Muscle of leg (tissue), 11 donors: Measurements from ENCODE around the gene SPTBN4. TPM values are rescaled to one million over a fixed set of nuclear protein-coding genes. Genes with fewer than 3 reads are reported as not detected.
"Not testable (repeated sequence)": the region's sequence is repeated elsewhere in the genome, so short reads cannot be mapped to it uniquely, and the experiment has no call there.

ENCODE experiments used
- DNase-seq: peaks from one replicate; pipeline ENCODE4 v3.0.0; 2013
- H3K27ac ChIP-seq: one replicate; pipeline ENCODE4 v1.5.1; 2013; ENCODE audit warnings: mild to moderate bottlenecking, low read length, control low read depth
- H3K27me3 ChIP-seq: one replicate; pipeline ENCODE4 v1.6.1; 2013; ENCODE audit warnings: low read length; ENCODE audit not compliant: control insufficient read depth, insufficient read depth
- H3K36me3 ChIP-seq: one replicate; pipeline ENCODE4 v1.6.1; 2013; ENCODE audit warnings: low read length; ENCODE audit not compliant: control insufficient read depth, insufficient read depth
- H3K4me1 ChIP-seq: one replicate; pipeline ENCODE4 v1.6.1; 2013; ENCODE audit warnings: low read length; ENCODE audit not compliant: control insufficient read depth, insufficient read depth
- H3K4me3 ChIP-seq: one replicate; pipeline ENCODE4 v1.5.1; 2013; ENCODE audit warnings: low read length, control low read depth
- H3K9me3 ChIP-seq: replicated peaks from 2 replicates; pipeline ENCODE4 v1.6.1; 2013; ENCODE audit warnings: low read depth, low read length; ENCODE audit not compliant: control insufficient read depth
- WGBS: methylation state at CpG from one replicate; pipeline ENCODE4 v1.1.5; 2013; ENCODE audit warnings: missing lambda C conversion rate; ENCODE audit not compliant: insufficient coverage; 5-methylcytosine and 5-hydroxymethylcytosine counted together
- polyA plus RNA-seq, 8 donors: library from polyadenylated mRNA; unstranded; fragments of 120-200 nt; gene quantifications; one replicate each; pipeline versions ENCODE4 v1.2.1 to v1.2.3, GENCODE V29; 2013; ENCODE audit warnings: inconsistent platforms in 1 of 8, low replicate concordance in 1 of 8; ENCODE audit not compliant: insufficient read length in 8 of 8, insufficient read depth in 1 of 8
- total RNA-seq: library from RNA; stranded (reverse); fragments of 120-200 nt; gene quantifications from one replicate; pipeline ENCODE4 v1.2.4, GENCODE V29; 2013

The SPTBN4 gene
- total and polyA plus RNA-seq, 9 donors, result 0.23 to 0.73 (median 0.43) TPM

GRCh38 chr19:40450664-40451063, 16.1 kb upstream of the SPTBN4 start:
- Histone ChIP-seq H3K27ac (no peak overlapping the region), H3K9me3 (no peaks in the 10 kb centered on the region), H3K36me3 (peaks cover 31% of the 10 kb centered on the region), H3K4me1 (no peaks in the 10 kb centered on the region), H3K4me3 (no peak overlapping the region), H3K27me3 (no peaks in the 10 kb centered on the region)
- no peak for DNase-seq
- 100% methylated on average over 2 of the region's 4 CpGs for WGBS

GRCh38 chr19:40452016-40452415, 14.8 kb upstream of the SPTBN4 start:
- Histone ChIP-seq H3K27ac (no peak overlapping the region), H3K9me3 (no peaks in the 10 kb centered on the region), H3K27me3 (no peaks in the 10 kb centered on the region), H3K4me3 (no peak overlapping the region), H3K36me3 (peaks cover 31% of the 10 kb centered on the region), H3K4me1 (no peaks in the 10 kb centered on the region)
- no peak for DNase-seq
- WGBS, result 57% methylated on average over 5 of the region's 5 CpGs

- peaks cover 29% of the 10 kb centered on the region for H3K36me3 ChIP-seq
- no peak for DNase-seq
- H3K9me3 ChIP-seq, result no peaks in the 10 kb centered on the region
- H3K4me1 ChIP-seq, result no peaks in the 10 kb centered on the region
- WGBS, result 82% methylated on average over 4 of the region's 5 CpGs
- no peak overlapping the region for H3K27ac ChIP-seq
- no peaks in the 10 kb centered on the region for H3K27me3 ChIP-seq
- H3K4me3 ChIP-seq, result no peak overlapping the region
These were observed 13.6 kb upstream of the SPTBN4 start for GRCh38 chr19:40453151-40453735.

- 80% methylated on average over 1 of the region's 6 CpGs for WGBS
These were observed 12.9 kb upstream of the SPTBN4 start for GRCh38 chr19:40453943-40454342.

GRCh38 chr19:40457048-40457447, 9.8 kb upstream of the SPTBN4 start:
- Histone ChIP-seq H3K36me3 (peaks cover 16% of the 10 kb centered on the region), H3K27ac (no peak overlapping the region), H3K4me3 (no peak overlapping the region), H3K27me3 (no peaks in the 10 kb centered on the region), H3K9me3 (no peaks in the 10 kb centered on the region), H3K4me1 (no peaks in the 10 kb centered on the region)
- WGBS, result 68% methylated on average over 2 of the region's 5 CpGs
- DNase-seq, result no peak

More at GRCh38 chr19:40453943-40454342, 12.9 kb upstream of the SPTBN4 start:
- peaks cover 23% of the 10 kb centered on the region for H3K36me3 ChIP-seq
- not testable (repeated sequence) for H3K27me3 ChIP-seq, H3K27ac ChIP-seq, H3K4me3 ChIP-seq, DNase-seq, H3K9me3 ChIP-seq, H3K4me1 ChIP-seq

- H3K36me3 ChIP-seq, result peaks cover 14% of the 10 kb centered on the region
- no peaks in the 10 kb centered on the region for H3K27me3 ChIP-seq
- no peak overlapping the region for H3K4me3 ChIP-seq
- DNase-seq, result no peak
- no peak overlapping the region for H3K27ac ChIP-seq
- H3K9me3 ChIP-seq, result no peaks in the 10 kb centered on the region
- 89% methylated on average over 13 of the region's 27 CpGs for WGBS
- H3K4me1 ChIP-seq, result no peaks in the 10 kb centered on the region
These were observed 8.7 kb upstream of the SPTBN4 start for GRCh38 chr19:40457953-40458596.

GRCh38 chr19:40458597-40458974, 8.2 kb upstream of the SPTBN4 start:
- H3K27ac ChIP-seq, result no peak overlapping the region
- DNase-seq, result no peak
- H3K4me3 ChIP-seq, result no peak overlapping the region
- no peaks in the 10 kb centered on the region for H3K27me3 ChIP-seq
- no peaks in the 10 kb centered on the region for H3K4me1 ChIP-seq
- H3K36me3 ChIP-seq, result peaks cover 9% of the 10 kb centered on the region
- H3K9me3 ChIP-seq, result no peaks in the 10 kb centered on the region
- 100% methylated on average over 1 of the region's 3 CpGs for WGBS

- no peak overlapping the region for H3K4me3 ChIP-seq
- 71% methylated on average over 1 of the region's 3 CpGs for WGBS
- DNase-seq, result no peak
- H3K27ac ChIP-seq, result no peak overlapping the region
- H3K9me3 ChIP-seq, result no peaks in the 10 kb centered on the region
- H3K4me1 ChIP-seq, result peaks cover 11% of the 10 kb centered on the region
- no peaks in the 10 kb centered on the region for H3K27me3 ChIP-seq
- peaks cover 7% of the 10 kb centered on the region for H3K36me3 ChIP-seq
These were observed 6.6 kb upstream of the SPTBN4 start for GRCh38 chr19:40460185-40460584.

- DNase-seq, result peak; percentile 69
- peaks cover 4% of the 10 kb centered on the region for H3K27me3 ChIP-seq
- H3K36me3 ChIP-seq, result peaks cover 4% of the 10 kb centered on the region
- H3K9me3 ChIP-seq, result no peaks in the 10 kb centered on the region
- H3K4me1 ChIP-seq, result peaks cover 22% of the 10 kb centered on the region
- 77% methylated on average over 5 of the region's 7 CpGs for whole genome bisulfite sequencing
- no peak overlapping the region for H3K27ac ChIP-seq
- H3K4me3 ChIP-seq, result no peak overlapping the region
These were observed 5.1 kb upstream of the SPTBN4 start for GRCh38 chr19:40461669-40462221.

GRCh38 chr19:40463587-40464037, 3.2 kb upstream of the SPTBN4 start:
- not testable (repeated sequence) for H3K27ac ChIP-seq, H3K36me3 ChIP-seq, H3K9me3 ChIP-seq, DNase-seq, H3K4me3 ChIP-seq
- Histone ChIP-seq H3K27me3 (peaks cover 17% of the 10 kb centered on the region), H3K4me1 (peaks cover 27% of the 10 kb centered on the region)
- 80% methylated on average over 10 of the region's 12 CpGs for WGBS
